CD14-positive monocyte (primary cell): ENCODE data around the gene C5orf22. TPM values are rescaled to one million over a fixed set of nuclear protein-coding genes. Genes with fewer than 3 reads are reported as not detected.
"Not testable (repeated sequence)": the region's sequence is repeated elsewhere in the genome, so short reads cannot be mapped to it uniquely, and the experiment has no call there.

Experiments
- DNase-seq, 3 donors: peaks; one replicate each; pipeline ENCODE4 v3.0.0-alpha.2; 2011 to 2022
- H2AFZ ChIP-seq: 2 replicates; pipeline ENCODE4 v1.6.0; 2012; ENCODE audit warnings: mild to moderate bottlenecking, low read depth, low read length, inconsistent platforms; ENCODE audit not compliant: insufficient read depth, poor library complexity, severe bottlenecking
- H3K27ac ChIP-seq, 2 donors: 1 replicate in 1 of 2; 2 replicates in 1 of 2; pipeline ENCODE4 v1.5.1; 2012 to 2013; ENCODE audit warnings: low read length in 2 of 2, control low read depth in 1 of 2, inconsistent platforms in 1 of 2, low read depth in 1 of 2, mild to moderate bottlenecking in 1 of 2
- H3K27me3 ChIP-seq, 2 donors: one replicate each; pipeline versions ENCODE4 v1.6.0 to v1.6.1; 2011 to 2013; ENCODE audit warnings: low read length in 2 of 2; ENCODE audit not compliant: control insufficient read depth in 2 of 2, insufficient read depth in 2 of 2
- H3K36me3 ChIP-seq, 2 donors: replicated peaks in 1 of 2; 1 replicate in 1 of 2; 2 replicates in 1 of 2; pipeline versions ENCODE4 v1.5.1 to v1.6.1; 2012 to 2013; ENCODE audit warnings: low read length in 2 of 2, control low read depth in 1 of 2, inconsistent platforms in 1 of 2, mild to moderate bottlenecking in 1 of 2; ENCODE audit not compliant: insufficient read depth in 2 of 2, control insufficient read depth in 1 of 2
- H3K4me1 ChIP-seq, 2 donors: 1 replicate in 1 of 2; 2 replicates in 1 of 2; pipeline versions ENCODE4 v1.5.1 to v1.6.1; 2012 to 2013; ENCODE audit warnings: low read length in 2 of 2, control low read depth in 1 of 2, inconsistent platforms in 1 of 2, mild to moderate bottlenecking in 1 of 2, moderate library complexity in 1 of 2; ENCODE audit not compliant: insufficient read depth in 2 of 2, control insufficient read depth in 1 of 2
- H3K4me2 ChIP-seq: replicated peaks from 2 replicates; pipeline ENCODE3; 2012; ENCODE audit warnings: low read length, moderate library complexity, mild to moderate bottlenecking; ENCODE audit not compliant: poor library complexity, severe bottlenecking; ENCODE audit errors: extremely low read depth
- H3K4me3 ChIP-seq, 3 experiments: fragments of 200-600 bp in 1 of 3; sonication (generic) in 1 of 3; replicated peaks in 1 of 3; 1 replicate in 2 of 3; 2 replicates in 1 of 3; pipeline ENCODE4 v1.5.1; 2011 to 2013; ENCODE audit warnings: low read length in 3 of 3, mild to moderate bottlenecking in 3 of 3, control low read depth in 2 of 3, low read depth in 2 of 3, inconsistent platforms in 1 of 3, moderate library complexity in 1 of 3
- H3K79me2 ChIP-seq: 2 replicates; pipeline ENCODE4 v1.6.0; 2012; ENCODE audit warnings: mild to moderate bottlenecking, control low read depth, inconsistent platforms, low read length, moderate library complexity; ENCODE audit not compliant: insufficient read depth
- H3K9ac ChIP-seq: 2 replicates; pipeline ENCODE4 v1.6.0; 2017; ENCODE audit warnings: low read length, mild to moderate bottlenecking; ENCODE audit not compliant: insufficient read depth, poor library complexity, severe bottlenecking
- H3K9me3 ChIP-seq, 2 donors: replicated peaks in 1 of 2; 1 replicate in 1 of 2; 2 replicates in 1 of 2; pipeline versions ENCODE4 v1.5.1 to v1.6.1; 2012 to 2013; ENCODE audit warnings: low read length in 2 of 2, control low read depth in 1 of 2; ENCODE audit not compliant: control insufficient read depth in 1 of 2, insufficient read depth in 1 of 2
- H4K20me1 ChIP-seq: 2 replicates; pipeline ENCODE4 v1.6.0; 2012; ENCODE audit warnings: mild to moderate bottlenecking, low read length, control low read depth, moderate library complexity; ENCODE audit not compliant: insufficient read depth
- H3K27ac Mint-ChIP-seq, 7 donors: one replicate each; pipeline ENCODE4 v1.8.0; 2020; ENCODE audit warnings: mild to moderate bottlenecking in 7 of 7, mixed read lengths in 7 of 7, moderate library complexity in 6 of 7, inconsistent platforms in 2 of 7
- H3K27me3 Mint-ChIP-seq, 3 donors: one replicate each; pipeline ENCODE4 v1.8.0; 2021 to 2022; ENCODE audit warnings: low read depth in 3 of 3, mild to moderate bottlenecking in 3 of 3, mixed read lengths in 3 of 3, moderate library complexity in 3 of 3, inconsistent platforms in 1 of 3
- H3K36me3 Mint-ChIP-seq, 2 donors: one replicate each; pipeline ENCODE4 v1.8.0; 2020; ENCODE audit warnings: mixed read lengths in 2 of 2, inconsistent platforms in 1 of 2, mild to moderate bottlenecking in 1 of 2
- H3K4me1 Mint-ChIP-seq: one replicate; pipeline ENCODE4 v1.8.0; 2020; ENCODE audit warnings: mild to moderate bottlenecking, mixed read lengths
- H3K4me3 Mint-ChIP-seq, 2 donors: one replicate each; pipeline ENCODE4 v1.8.0; 2020; ENCODE audit warnings: mild to moderate bottlenecking in 2 of 2, mixed read lengths in 2 of 2, moderate library complexity in 1 of 2
- H3K9me3 Mint-ChIP-seq, 7 donors: one replicate each; pipeline ENCODE4 v1.8.0; 2020 to 2022; ENCODE audit warnings: mixed read lengths in 7 of 7, mild to moderate bottlenecking in 6 of 7, moderate library complexity in 6 of 7, inconsistent platforms in 2 of 7
- WGBS: methylation state at CpG from one replicate; pipeline ENCODE4 v1.1.5; 2013; ENCODE audit warnings: missing lambda C conversion rate; ENCODE audit not compliant: insufficient coverage; 5-methylcytosine and 5-hydroxymethylcytosine counted together
- intact Hi-C, 2 donors: fragments of 100-400 bp; cut with micrococcal nuclease; formaldehyde crosslinking; loops; one replicate each; pipeline versions ENCODE4 v1.15.0 to v1.15.1; 2023
- polyA plus RNA-seq, 3 donors: library from polyadenylated mRNA; depleted of rRNA in 1 of 3; unstranded in 2 of 3; stranded (reverse) in 1 of 3; fragments of 300-500 nt in 2 of 3; fragments of >200 nt in 1 of 3; fragmentation: Illumina TruSeq in 2 of 3; gene quantifications; 1 replicate in 2 of 3; 2 replicates in 1 of 3; pipeline ENCODE4 v1.2.3, GENCODE V29; 2012 to 2021
- TF ChIP-seq, protein P1 (sequence below): fragments of 200-600 bp; IDR thresholded peaks from one replicate; pipeline ENCODE4 v1.8.0; 2022; ENCODE audit warnings: antibody characterized with exemption, mild to moderate bottlenecking

The C5orf22 gene
- polyA plus RNA-seq, 3 donors: 5.8 to 20.2 (median 19.9) TPM

DNA sequence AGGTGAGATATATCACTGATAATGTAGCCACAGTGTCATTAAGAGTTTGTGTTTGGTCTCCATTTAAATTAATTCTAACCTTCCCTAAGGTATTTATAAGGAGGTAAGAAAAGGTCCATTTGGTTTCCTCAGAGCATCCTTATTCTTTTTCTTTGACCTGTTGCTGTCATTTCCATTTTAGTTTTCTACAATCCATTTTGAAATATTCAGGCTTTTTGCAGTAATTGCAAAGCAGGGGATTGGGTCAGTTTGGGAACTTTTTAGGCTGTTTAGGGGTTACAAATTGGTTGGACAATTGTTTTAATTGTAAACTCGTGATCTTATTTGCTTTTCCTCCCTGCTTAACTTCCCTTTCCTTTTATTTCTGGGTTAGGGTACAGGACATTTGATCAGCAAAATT, 64.3 kb downstream of the C5orf22 start:
- no peak for DNase-seq
- H3K9ac ChIP-seq: no peak overlapping the region
- H3K4me1 ChIP-seq: peaks cover 5 to 8% of the 10 kb centered on the region in 2 donors
- Mint-ChIP-seq H3K9me3 (no peaks in the 10 kb centered on the region), H3K4me1 (peaks cover 9% of the 10 kb centered on the region), H3K4me3 (no peak overlapping the region), H3K36me3 (no peaks in the 10 kb centered on the region), H3K27ac (no peak overlapping the region), H3K27me3 (peaks cover 0 to 3% (median 1%) of the 10 kb centered on the region in 3 donors)
- H3K4me3 ChIP-seq: no peak overlapping the region
- H3K27me3 ChIP-seq: no peaks in the 10 kb centered on the region
- no peak overlapping the region for H3K4me2 ChIP-seq
- H3K27ac ChIP-seq: no peak overlapping the region
- no peak overlapping the region for H2AFZ ChIP-seq
- H3K9me3 ChIP-seq: no peaks in the 10 kb centered on the region
- no CpG with 5 or more reads among the region's 1 CpG for WGBS
- H3K79me2 ChIP-seq: no peaks in the 10 kb centered on the region
- H3K36me3 ChIP-seq: no peaks in the 10 kb centered on the region
- H4K20me1 ChIP-seq: no peaks in the 10 kb centered on the region
- TF ChIP-seq, protein P1, sequence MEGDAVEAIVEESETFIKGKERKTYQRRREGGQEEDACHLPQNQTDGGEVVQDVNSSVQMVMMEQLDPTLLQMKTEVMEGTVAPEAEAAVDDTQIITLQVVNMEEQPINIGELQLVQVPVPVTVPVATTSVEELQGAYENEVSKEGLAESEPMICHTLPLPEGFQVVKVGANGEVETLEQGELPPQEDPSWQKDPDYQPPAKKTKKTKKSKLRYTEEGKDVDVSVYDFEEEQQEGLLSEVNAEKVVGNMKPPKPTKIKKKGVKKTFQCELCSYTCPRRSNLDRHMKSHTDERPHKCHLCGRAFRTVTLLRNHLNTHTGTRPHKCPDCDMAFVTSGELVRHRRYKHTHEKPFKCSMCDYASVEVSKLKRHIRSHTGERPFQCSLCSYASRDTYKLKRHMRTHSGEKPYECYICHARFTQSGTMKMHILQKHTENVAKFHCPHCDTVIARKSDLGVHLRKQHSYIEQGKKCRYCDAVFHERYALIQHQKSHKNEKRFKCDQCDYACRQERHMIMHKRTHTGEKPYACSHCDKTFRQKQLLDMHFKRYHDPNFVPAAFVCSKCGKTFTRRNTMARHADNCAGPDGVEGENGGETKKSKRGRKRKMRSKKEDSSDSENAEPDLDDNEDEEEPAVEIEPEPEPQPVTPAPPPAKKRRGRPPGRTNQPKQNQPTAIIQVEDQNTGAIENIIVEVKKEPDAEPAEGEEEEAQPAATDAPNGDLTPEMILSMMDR: no peak
- intact Hi-C loops: no loop called here

DNA sequence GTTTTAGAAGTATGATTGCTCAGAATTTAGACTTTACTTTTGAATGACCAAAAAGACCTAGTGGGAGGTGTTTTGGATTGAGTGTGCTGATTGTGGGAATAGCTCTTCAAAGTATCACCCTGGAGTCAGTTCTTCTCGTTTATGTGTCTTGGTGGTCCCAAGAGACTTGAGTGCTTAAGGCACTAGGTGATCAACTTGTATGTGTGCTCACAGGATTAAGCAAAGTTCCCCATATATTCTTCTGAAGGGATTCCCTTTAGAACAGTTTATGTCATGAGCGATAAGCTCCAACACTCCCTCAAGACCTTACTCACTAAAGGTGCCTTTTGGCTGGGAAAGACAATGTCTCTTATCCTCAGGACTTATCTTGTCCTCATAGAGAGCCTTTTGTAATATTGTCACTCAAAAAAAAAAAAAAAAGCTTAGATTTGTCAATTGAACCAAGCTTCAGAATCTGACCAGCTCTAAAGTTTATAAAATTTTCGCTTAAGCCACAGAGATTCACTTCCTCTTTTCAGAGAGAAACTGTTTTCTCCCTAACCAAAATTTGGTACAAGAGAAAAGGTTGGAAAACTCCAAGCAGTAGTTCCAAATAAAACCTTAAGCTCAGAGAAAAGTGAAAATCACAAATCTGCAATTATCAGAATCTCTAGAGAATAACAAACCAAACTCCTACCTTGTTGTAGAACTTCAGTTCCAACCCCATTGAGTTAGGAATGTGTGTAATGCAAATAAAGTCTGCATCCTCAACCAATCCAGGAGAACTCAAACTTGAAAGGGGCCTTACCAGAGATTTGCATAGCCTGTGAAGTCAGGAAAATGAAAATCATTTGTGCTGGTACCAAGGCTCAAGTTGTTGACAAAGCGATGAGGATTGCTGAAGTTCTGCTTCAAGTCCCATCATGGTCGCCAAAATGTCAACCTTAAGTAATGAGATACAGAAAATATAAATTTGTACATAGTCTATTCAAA, 66.8 kb downstream of the C5orf22 start:
- no peaks in the 10 kb centered on the region for H3K9me3 ChIP-seq
- intact Hi-C loops: no loop called here
- H2AFZ ChIP-seq: no peak overlapping the region
- no peaks in the 10 kb centered on the region for H4K20me1 ChIP-seq
- no peaks in the 10 kb centered on the region for H3K27me3 ChIP-seq
- Mint-ChIP-seq H3K27me3 (peaks cover 0 to 3% (median 1%) of the 10 kb centered on the region in 3 donors), H3K4me1 (peaks cover 9% of the 10 kb centered on the region), H3K4me3 (no peak overlapping the region), H3K9me3 (no peaks in the 10 kb centered on the region), H3K27ac (peak overlapping the region in 1 of 7 donors; percentile 18), H3K36me3 (no peaks in the 10 kb centered on the region)
- no peak overlapping the region for H3K9ac ChIP-seq
- H3K79me2 ChIP-seq: no peaks in the 10 kb centered on the region
- peak in 1 of 3 donors; percentile 7 for DNase-seq
- peaks cover 5 to 8% of the 10 kb centered on the region in 2 donors for H3K4me1 ChIP-seq
- no peaks in the 10 kb centered on the region for H3K36me3 ChIP-seq
- H3K4me3 ChIP-seq: no peak overlapping the region
- 80% methylated on average over 1 of the region's 5 CpGs for WGBS
- no peak overlapping the region for H3K4me2 ChIP-seq
- TF ChIP-seq, protein P1: no peak
- H3K27ac ChIP-seq: no peak overlapping the region

DNA sequence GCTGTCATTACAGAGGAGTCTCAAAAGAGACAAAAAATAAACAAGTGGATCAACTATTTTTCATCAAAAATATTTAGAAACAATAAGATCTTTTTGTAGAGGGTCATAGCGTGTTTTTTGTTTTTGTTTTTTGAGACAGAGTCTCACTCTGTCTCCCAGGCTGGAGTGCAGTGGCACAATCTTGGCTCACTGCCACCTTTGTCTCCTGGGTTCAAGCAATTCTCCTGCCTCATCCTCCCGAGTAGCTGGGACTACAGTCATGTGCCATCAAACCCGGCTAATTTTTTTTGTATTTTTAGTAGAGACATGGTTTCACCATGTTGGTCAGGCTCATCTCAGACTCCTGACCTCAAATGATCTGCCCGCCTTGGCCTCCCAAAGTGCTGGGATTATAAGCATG, 70.2 kb downstream of the C5orf22 start:
- DNase-seq, H3K79me2 ChIP-seq, H3K36me3 ChIP-seq, H3K9me3 ChIP-seq, intact Hi-C loops, H3K4me1 ChIP-seq, H3K27me3 Mint-ChIP-seq, H3K27me3 ChIP-seq, H4K20me1 ChIP-seq, H3K36me3 Mint-ChIP-seq, H3K27ac Mint-ChIP-seq, H3K4me3 ChIP-seq, H3K4me1 Mint-ChIP-seq, H3K9me3 Mint-ChIP-seq, H3K4me3 Mint-ChIP-seq, H2AFZ ChIP-seq, H3K9ac ChIP-seq, H3K4me2 ChIP-seq, H3K27ac ChIP-seq: not testable (repeated sequence)
- 100% methylated on average over 1 of the region's 4 CpGs for WGBS
